Spleen (tissue), 7 donors: ENCODE measurements around the gene MIAT.

Source experiments
- CTCF ChIP-seq, 11 experiments: fragments of 200-600 bp in 7 of 11; fragments of 450-650 bp in 4 of 11; sonication (generic) in 4 of 11; IDR thresholded peaks in 8 of 11; conservative IDR thresholded peaks in 3 of 11; 1 replicate in 7 of 11; 2 replicates in 4 of 11; pipeline versions ENCODE4 v1.4.0 to v1.8.0; 2016 to 2021; ENCODE audit warnings: antibody characterized with exemption in 11 of 11, inconsistent platforms in 4 of 11, mild to moderate bottlenecking in 1 of 11
- POLR2A ChIP-seq, 3 donors: fragments of 450-650 bp; IDR thresholded peaks; one replicate each; pipeline ENCODE4 v1.5.1; 2017; ENCODE audit warnings: antibody characterized with exemption in 3 of 3, mild to moderate bottlenecking in 1 of 3
- donor health status: DM: no; HTN: no; CAD: no; lungs with moderate emphysema.
- donor health status: DM: no; HTN: no; CAD: no.
- donor health status: DM: no; HTN: no; CAD: no.

GRCh38 chr22:26679003-26679629 is 21.7 kb downstream of the MIAT start:
- TF ChIP-seq CTCF (IDR thresholded peaks at IDR 0.05 in 8 of 11, conservative IDR thresholded peaks at IDR 0.05 in 3 of 11), result peak; percentile 86 to 97 (median 95)
- no peak for TF ChIP-seq POLR2A (IDR thresholded peaks at IDR 0.05)
